Pulmonary artery endothelial cell (primary cell): Measurements from ENCODE around the gene DMD. TPM values are rescaled to one million over a fixed set of nuclear protein-coding genes. Genes with fewer than 3 reads are reported as not detected.

Source experiments
- DNase-seq: peaks from one replicate; pipeline ENCODE4 v3.0.0-alpha.2; 2011; ENCODE audit warnings: low read depth, low spot score
- total RNA-seq: library from RNA; depleted of rRNA; stranded (reverse); fragments of >200 nt; gene quantifications from 2 replicates; pipeline ENCODE4 v1.2.3, GENCODE V29; 2014

DMD gene
- total RNA-seq, 1 donor from 2014 or later, result 5.7 TPM

DNA sequence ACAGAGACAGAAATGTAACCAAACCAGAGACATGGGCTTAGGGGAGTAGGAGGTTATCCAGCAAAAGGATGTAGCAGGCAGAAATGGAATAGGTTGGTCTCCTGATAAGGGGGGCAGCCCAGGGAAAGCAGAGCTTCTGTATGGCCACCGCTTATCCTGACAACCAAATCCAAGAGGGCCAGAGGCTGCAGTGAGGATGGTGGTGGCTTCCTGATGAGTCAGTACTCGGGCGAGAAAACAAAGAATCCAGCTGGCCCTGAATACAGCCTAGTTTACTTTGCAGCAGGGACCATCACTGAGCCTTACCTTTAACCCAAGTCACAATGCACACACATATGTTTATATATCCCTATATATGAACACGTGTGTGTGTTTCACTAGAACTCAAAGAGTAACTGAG lies 2009.8 kb downstream of the DMD start:
- DNase-seq, result no peak

DNA sequence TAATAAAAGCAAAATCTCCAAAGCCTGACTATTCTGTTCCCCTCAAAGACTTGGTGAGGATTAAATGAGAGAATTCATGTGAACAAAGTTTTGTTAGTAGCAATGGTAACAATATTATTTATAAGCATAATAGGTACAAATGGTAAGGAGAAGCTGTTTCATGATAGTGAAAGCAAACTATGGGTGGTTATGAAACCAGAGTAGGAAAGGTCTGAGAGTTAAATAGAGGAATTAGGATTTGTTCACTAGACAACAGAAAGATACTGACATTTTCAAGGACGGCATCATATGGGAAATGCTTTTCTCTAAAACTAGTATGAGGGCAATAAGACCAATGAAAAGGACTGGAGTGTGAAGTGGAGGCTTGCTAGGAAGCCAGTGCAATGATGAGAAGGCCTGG lies 2010.9 kb downstream of the DMD start:
- no peak for DNase-seq

DNA sequence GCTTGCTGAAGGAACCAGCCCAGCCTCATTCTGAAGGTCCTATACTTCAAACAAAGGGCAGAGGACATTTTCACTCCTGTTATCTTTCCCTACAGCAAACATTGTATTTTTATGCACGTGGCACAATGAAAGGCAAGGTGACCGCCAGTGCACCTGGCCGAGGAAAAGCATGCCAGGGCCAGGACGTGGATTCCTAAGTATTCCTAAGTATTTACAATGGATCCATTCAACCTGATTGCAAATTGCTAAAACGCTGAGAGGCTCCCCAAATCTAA lies 2011.6 kb downstream of the DMD start:
- DNase-seq, result no peak

DNA sequence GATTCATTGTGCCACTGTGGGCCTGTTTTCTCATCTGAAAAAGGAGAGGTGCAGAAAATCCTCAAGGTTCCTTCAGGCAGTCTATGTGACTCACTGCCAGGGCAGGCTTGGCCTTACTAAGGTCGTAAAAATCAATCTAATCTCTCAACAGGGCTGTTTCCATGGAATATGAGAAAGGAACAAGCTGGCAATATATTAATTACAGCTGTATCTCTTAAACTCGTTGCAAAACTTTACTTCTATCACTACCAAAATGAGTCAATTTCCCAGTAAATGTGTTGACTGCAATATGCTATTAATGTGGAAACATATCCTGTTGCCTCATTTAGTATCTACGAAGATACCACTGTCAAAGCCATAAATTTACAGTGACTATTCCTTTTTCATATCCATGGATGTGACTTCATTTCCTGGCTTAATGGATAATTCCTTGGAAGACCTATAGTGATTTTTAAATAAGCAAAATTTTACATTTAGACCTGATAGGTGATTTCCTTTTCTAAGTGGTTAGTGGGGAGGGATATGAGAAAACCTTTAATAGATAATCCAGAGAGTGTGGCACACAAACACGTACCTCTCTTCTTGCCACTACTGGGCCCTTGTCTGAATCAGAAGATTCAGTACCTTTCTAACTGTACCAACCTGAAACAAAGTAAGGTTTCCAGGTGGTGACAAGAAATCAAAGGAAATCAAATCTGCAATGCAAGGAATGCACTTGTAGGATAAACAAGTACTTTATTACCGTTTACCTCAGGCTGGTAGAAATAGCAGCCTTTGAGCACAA lies 2012.1 kb downstream of the DMD start:
- DNase-seq, result no peak

DNA sequence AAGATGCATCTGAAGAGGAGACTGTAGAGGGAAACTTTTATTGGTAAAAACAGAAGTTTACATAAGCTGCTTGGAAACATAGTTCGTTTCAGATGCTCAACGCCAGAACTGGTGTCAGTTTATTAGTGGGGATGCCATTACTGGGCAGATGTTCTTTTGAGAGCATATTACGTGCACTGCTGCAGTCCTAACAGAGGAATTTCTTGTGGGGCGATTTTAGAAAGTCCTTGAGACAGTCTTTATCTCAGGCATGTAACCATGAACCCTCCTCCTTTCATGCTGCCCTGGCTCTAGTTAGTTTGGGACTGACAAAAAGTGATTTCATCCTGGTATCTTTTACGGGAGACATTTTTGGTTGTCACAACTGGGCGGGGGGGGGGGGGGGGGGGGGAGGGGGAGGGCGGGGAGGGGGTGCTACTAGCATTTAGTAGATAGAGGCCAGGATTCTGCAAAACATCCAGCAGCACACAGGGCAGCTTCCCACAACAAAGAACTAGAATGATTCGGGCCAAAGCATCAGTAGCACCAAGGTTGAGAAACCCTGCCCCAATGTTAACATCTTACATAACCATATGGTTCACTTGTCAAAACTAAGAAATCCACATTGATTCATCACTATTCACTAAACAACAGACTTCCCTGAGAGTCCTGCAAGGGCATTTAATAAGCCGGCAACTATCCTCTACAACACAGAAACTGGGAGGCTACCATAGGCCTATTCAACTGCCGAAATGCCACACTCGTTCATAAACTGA lies 2021.0 kb downstream of the DMD start:
- no peak for DNase-seq

DNA sequence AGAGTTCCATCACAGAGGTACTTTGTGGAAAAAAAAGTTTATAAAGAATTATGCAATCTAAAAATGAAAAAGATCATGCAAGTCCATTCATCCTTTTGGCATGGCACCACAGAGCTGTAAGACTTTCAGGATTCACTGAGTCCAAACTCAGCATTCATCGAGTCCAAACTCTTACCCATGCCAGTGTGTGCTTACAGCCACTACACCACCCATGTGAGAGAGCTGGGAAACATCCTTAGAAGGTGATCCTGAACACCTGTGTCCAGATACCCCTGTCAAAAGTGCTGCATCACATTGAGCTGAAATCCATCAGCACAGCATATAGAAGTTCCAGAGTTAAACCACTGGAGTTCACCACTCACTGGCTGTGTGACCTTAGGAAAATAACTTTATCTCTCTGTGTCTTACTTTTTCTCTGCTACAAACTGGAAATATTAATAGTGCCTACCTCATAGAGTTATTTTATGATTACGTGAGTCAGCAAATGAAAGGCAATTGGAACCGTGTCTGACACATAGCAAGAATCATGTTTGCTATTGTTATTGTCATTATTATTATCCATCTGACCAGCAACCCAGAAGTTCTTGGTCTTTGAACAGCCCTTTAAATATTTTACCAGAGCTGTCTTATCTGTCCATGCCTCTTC lies 2024.5 kb downstream of the DMD start:
- no peak for DNase-seq

DNA sequence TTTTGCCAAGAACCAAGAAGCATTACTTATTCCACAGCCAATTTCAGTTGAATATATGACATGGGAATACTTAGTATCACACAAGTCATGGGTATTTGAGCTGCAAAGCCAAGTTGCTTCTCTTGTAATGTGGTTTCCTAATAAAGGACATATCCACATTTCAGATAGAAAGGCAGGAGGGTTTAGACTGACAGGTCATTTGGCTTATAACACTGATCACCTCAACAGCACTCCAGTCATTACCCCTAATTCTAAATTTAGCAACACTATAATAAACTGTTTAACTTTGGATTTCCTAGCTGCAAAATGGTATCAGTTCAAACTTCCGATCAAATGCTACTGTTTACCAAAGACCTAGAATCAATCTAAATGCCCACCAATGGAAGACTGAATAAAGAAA lies 2025.5 kb downstream of the DMD start:
- DNase-seq, result no peak

DNA sequence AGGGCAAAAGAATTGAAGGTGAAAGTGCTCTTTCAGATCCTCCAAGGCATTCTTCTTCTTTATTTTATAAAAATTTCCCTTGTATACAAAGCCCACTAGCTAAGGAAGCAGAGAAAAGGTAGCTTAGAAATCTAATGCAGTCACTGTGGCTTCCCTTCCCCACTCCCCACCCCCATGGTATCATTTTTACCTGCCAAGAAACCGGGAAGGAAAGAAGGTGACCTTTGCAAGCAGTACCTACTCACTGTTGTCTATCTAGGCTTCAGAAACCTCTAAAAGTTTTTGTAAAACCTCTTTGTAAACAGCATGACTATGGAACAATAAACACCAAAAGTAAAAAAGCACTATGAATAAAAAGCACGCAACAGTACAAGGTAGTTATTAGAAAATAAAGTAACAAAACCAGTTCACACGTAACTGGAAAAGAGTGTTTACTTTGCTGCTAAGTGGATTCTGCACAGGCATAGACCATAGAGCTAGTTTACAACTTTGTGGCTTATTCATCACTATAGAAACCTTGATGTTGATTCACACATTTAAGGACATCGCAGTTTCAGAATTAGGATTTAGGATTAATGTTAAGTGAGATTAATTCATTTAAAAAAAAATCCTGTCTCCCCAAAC lies 2029.9 kb downstream of the DMD start:
- DNase-seq, result no peak

DNA sequence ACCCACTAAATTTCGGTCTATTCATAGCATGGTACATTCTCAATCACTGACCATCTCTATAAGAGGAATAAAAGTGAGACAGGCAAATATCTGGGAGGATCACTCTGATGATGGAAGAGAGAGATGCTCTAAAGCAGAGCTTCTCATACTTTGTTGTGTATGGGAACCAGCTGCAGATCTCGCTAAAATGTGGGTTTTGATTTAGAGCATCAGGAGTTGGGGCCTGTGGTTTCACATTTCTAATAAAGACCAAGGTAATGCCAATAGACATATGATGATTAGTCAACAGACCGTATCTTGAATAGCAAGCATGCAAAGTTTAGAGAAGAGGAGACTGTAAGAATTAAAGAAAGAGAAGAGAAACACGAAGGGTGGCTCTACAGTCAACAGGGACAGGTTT lies 2032.1 kb downstream of the DMD start:
- no peak for DNase-seq

DNA sequence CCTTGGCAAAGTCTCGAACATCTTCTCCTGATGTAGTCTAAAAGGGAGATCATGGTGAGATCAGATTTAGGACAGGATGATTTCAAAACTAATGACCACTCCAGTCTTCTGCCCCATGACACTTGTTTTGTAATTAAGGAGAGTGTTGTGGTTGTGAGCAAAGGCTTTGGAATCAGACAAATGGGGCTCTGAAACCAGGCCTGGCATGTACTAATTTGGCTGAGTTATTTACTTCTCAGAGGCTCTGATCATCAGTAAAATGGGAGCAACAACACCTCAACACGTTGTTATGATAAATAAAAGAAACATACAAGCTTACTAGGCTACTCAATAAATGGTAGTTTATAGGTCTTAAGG lies 2032.6 kb downstream of the DMD start:
- no peak for DNase-seq

DNA sequence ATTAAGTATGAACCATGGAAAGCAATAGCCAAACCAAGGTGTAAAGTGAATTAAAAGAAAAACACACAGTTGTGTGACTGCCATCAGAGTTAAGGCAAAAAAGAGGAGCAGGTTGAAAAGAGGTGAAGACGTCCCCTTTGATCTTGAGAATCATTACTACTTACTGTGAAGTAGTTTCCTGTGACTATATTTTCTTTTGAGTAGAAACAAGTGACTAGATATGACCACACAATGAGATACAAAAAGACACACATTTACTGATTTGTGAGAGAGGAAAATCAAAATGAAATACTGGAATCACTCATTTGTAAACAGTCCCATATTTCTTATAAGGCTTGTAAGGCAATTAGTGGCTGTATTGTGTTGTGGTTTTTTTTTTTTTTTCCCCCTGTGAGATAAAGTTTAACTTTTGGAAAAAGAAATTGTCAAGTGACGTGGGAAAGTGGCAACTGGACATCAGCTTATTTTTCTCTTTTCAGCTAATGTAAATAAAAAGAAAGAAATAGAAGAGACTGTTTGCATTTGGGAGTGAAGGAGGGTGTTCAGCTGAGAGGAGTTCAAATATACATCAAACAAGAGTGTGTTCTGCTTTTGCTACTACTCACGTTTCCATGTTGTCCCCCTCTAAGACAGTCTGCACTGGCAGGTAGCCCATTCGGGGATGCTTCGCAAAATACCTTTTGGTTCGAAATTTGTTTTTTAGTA lies 2033.1 kb downstream of the DMD start:
- DNase-seq, result no peak

DNA sequence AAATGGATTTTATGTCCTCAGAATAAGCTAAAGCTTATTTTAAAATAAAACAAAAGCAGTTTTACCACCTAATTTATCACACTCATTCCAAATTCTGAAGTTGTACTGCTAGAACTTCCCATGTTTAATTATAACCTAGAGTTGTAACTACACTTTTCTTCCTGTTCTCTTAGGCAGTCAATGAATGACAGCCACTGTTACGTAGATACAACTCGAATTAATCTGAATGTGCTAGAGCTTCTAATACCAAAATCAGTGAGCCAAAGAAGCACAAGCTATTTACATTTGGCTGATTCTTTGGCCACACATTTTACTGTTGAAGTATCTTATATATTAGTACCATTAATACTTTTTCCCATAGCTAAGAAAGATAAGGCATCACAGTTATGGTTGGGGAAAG lies 2040.6 kb downstream of the DMD start:
- no peak for DNase-seq

DNA sequence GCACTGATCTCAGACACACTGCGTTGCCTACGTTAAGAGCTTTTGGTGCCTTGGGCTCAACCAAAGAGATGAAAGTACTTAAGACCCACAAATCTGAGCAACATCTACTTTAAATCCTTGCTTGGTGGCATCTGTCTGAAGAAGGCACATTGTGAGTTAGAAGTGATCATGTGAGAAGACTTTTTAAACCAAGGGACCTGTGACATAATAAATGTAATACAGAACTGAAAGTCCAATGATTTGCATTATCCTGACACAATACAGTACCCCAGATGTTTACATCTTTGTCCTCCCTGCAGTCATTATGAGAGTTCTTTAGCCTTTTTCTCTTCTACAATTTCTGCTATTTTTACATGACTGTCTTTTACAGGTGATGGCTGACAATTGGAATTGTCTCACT lies 2042.8 kb downstream of the DMD start:
- no peak for DNase-seq

DNA sequence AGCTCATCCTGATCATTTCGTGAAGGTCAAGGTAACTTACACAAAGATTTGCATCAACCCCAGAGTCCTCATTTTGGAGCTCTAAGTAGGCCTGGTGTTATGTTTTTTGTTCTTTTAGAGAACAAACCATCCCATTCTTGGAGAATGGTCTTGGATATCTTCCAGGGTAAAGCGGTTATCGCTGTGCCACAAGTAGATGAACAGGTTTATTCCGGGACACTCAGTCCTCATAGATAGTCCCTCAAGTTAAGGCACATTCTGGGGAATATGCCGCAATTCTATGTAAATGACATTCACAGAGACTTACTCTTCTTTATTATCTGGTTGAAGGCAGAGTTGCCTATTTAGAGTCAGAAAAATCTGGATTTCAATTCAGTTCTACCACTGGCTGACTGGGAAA lies 2044.5 kb downstream of the DMD start:
- no peak for DNase-seq

DNA sequence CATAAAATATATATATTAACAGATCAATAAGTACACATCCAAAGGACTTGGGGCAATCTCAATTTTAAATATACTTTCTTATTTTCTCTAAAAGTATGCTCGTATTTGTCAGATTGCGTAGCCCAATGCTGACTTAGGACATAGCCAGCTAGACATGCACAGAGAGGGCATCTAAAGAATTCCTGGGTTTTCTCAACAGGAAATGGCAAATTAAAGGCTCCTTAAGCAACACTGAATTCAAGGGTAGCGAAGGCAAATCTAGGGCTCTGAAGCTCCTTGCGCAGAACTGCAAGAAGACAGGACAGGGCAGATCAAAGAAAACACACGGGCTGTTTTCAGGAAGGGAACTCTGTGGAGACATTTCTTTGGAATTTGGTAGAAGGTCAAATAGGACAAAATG lies 2044.9 kb downstream of the DMD start:
- no peak for DNase-seq

DNA sequence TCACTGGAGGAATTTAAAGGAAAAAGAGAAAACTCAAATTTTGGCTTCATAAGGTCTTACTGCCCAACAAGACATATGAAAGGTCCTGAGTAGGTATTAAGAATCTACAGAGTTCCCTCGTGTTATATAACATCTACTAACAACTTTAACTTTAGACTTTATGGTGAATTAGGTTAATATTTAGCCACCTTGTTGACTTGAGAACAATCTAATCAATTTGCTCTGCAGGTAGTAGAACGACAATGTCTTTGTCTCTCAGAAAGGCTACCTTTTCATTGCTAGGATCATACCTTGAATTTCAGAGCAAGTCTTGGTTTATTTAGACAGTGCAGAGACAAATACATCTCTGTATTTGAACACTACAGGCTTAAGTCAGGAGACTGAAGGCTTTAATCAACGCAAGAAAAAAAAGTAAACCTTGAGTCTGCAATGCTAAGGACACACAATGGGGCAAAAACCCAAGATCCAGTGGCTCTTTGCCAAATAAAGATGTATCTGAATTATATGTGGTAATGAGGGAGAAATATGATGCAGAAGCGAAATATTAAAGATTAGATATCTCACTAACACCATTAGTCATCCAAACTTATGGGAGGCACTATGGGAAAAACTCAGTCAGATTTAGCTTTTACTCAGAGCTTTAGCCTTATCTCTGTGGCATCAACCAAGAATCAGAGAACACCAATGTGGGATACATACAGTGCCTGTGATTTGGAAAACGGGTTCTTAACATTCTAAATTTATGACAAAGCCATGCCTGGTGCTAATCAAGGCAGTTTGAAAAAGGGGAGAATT lies 2045.9 kb downstream of the DMD start:
- DNase-seq, result no peak

DNA sequence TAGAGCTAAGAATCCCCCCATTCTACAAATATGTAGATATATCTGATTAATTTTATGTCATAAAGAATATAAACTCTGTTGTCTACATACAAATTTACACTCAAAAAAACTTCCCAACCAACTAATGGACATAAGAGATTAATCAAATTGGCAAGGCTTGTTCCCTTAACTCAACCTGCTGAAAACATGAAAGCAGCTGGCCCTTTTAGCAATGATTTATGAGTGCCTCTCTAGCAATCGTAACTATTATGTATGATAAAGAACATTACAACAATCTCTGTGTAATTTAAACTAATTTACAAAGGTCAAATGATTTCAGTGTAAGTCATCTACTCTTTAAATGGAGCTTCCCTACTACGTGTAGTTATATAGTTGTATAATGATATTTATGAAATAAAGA lies 2056.4 kb downstream of the DMD start:
- no peak for DNase-seq

DNA sequence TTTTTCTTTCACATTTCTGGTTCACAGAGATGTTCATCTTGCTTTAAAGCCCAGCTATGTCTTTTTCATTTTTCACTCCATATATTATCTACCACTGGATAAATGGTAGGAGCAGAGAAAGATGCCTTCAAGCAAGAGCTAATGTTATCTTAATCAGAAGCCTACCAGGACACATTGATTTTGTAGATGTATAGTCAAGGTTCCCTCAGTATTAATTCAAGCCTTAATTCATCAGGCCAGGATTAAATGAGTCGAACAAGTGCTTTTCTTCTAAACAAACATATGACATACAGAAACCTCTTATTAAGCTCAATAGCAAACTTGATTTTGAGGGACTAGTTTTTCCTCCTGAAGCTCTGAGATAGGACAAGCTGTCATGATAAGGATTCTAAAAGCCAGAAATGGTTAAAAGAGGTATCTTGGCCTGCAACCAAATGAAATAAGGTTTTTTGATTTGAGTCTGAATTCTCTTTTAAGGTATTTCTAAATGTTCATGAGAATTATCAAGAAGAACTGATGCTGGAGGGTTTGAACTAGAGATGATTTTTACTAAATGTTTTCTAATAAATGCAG lies 2057.8 kb downstream of the DMD start:
- DNase-seq, result no peak

DNA sequence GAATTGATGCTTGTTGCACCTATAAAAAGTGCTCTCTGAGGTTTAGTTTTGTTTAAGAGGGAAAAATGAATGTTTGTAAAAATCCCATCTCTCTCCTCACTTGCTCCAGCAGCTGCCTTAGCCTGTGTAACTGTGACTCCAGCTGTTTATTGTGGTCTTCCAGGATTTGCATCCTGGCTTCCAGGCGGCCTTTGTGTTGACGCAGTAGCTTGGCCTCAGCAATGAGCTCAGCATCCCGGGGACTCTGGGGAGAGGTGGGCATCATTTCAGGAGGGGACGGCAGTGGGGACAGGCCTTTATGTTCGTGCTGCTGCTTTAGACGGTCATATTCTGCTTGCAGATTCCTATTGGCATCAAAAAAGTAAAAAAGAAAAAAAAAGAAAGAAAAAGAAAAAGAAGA lies 2064.2 kb downstream of the DMD start:
- DNase-seq, result no peak

DNA sequence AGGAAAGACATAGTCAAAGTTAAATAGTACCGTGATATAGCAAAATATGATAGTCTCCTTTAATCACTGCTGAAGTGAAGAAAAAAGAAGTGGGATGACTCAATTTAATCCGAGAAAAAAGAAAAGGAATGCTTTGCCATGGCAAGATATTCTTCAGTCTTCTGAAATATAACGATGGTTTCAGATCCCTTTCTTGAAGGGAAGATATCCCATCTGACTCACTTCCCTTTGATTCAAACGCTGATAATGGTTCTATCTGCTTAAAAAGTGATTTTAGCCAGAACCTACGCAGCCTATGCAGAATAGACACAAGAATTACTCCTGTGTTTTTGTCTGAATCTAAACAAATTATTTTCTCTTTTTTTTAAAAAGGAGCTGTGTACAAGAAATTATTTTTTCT lies 2071.4 kb downstream of the DMD start:
- no peak for DNase-seq

DNA sequence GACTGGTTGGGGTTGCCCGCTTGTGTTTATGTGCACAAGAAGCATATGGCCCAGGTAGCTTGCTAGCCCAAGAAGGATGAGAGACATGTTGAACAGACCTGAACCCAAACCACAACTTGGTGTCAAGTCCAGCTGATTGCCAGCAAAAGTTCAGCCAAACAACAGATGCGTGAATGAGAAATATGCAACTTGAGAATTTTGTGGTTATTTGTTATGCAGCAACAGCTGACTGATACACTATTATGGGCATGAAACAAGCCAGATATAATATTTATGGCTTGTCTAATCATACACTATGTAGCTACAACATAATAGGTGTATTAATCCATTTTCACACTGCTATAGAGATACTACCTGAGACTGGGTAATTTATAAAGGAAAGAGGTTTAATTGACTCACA lies 2073.2 kb downstream of the DMD start:
- no peak for DNase-seq
